Activated CD8-positive, alpha-beta T cell treated with anti-CD3 and anti-CD28 coated beads, Interleukin-2, amount 10 ng/mL, durations not matched to agents 7 days and 5 days (primary cell): ENCODE results near the gene ZSCAN23. TPM values are rescaled to one million over a fixed set of nuclear protein-coding genes. Genes with fewer than 3 reads are reported as not detected.
"Not testable (repeated sequence)": the region's sequence is repeated elsewhere in the genome, so short reads cannot be mapped to it uniquely, and the experiment has no call there.

ENCODE experiments used
- ATAC-seq: fragments of 150-1000 bp; cut with Tn5 transposase; one replicate; pipeline ENCODE4 v1.10.0; 2021; ENCODE audit warnings: moderate library complexity
- CTCF ChIA-PET: fragments of 350-600 bp; sonication (Branson Sonifier 250); formaldehyde crosslinking; loops from one replicate; lab custom pipeline; 2021; ENCODE audit warnings: antibody characterized with exemption; lab: Charles Lee
- POLR2A ChIA-PET: fragments of 350-600 bp; sonication (Branson Sonifier 250); formaldehyde crosslinking; loops from one replicate; lab custom pipeline; 2021; ENCODE audit warnings: antibody characterized with exemption; lab: Charles Lee
- DNase-seq: peaks from one replicate; pipeline ENCODE4 v3.0.0-alpha.2; 2020
- H3K27ac Mint-ChIP-seq: one replicate; pipeline ENCODE4 v1.8.0; 2021; ENCODE audit warnings: mild to moderate bottlenecking, mixed read lengths
- H3K27me3 Mint-ChIP-seq: one replicate; pipeline ENCODE4 v1.8.0; 2021; ENCODE audit warnings: low read depth, mixed read lengths
- H3K36me3 Mint-ChIP-seq: one replicate; pipeline ENCODE4 v1.8.0; 2021; ENCODE audit warnings: low read depth, mixed read lengths
- H3K4me1 Mint-ChIP-seq: one replicate; pipeline ENCODE4 v1.8.0; 2021; ENCODE audit warnings: low read depth, mixed read lengths
- H3K4me3 Mint-ChIP-seq: one replicate; pipeline ENCODE4 v1.8.0; 2021; ENCODE audit warnings: mild to moderate bottlenecking, mixed read lengths
- H3K9me3 Mint-ChIP-seq: one replicate; pipeline ENCODE4 v1.8.0; 2022; ENCODE audit warnings: mixed read lengths; ENCODE audit not compliant: insufficient read depth
- total RNA-seq, 2 experiments: library from RNA; stranded (reverse); gene quantifications; one replicate each; pipeline ENCODE4 v1.2.3, GENCODE V29; 2021

The ZSCAN23 gene
- total RNA-seq, 2 experiments from 2014 or later = 0.79 to 0.83 TPM

GRCh38 chr6:28474441-28475219 is 31.3 kb upstream of the ZSCAN23 start:
- POLR2A ChIA-PET = interaction anchor here (0.6 kb wide), 1 partner anchor 103 kb away, joined by 3 read pairs; no protein-coding TSS in a partner anchor
- ATAC-seq = peak; percentile 72
- Mint-ChIP-seq H3K27me3 (peaks cover 57% of the 10 kb centered on the region), H3K4me1 (peaks cover 17% of the 10 kb centered on the region), H3K9me3 (no peaks in the 10 kb centered on the region), H3K36me3 (no peaks in the 10 kb centered on the region), H3K27ac (no peak overlapping the region), H3K4me3 (peak overlapping the region; percentile 63)
- CTCF ChIA-PET = no interaction called here
- DNase-seq = peak; percentile 46

GRCh38 chr6:28469153-28469745 is 26.0 kb upstream of the ZSCAN23 start:
- CTCF ChIA-PET, POLR2A ChIA-PET, DNase-seq, H3K4me3 Mint-ChIP-seq, H3K27ac Mint-ChIP-seq, H3K36me3 Mint-ChIP-seq, H3K4me1 Mint-ChIP-seq, ATAC-seq: not testable (repeated sequence)
- H3K9me3 Mint-ChIP-seq = peaks cover 15% of the 10 kb centered on the region
- H3K27me3 Mint-ChIP-seq = peaks cover 47% of the 10 kb centered on the region

GRCh38 chr6:28468056-28468455 is 24.8 kb upstream of the ZSCAN23 start:
- ATAC-seq (no peak), DNase-seq (no peak)
- no peak overlapping the region for H3K4me3 Mint-ChIP-seq
- POLR2A ChIA-PET = no interaction called here
- H3K27me3 Mint-ChIP-seq = peaks cover 46% of the 10 kb centered on the region
- no peaks in the 10 kb centered on the region for H3K4me1 Mint-ChIP-seq
- no peak overlapping the region for H3K27ac Mint-ChIP-seq
- H3K9me3 Mint-ChIP-seq = peaks cover 15% of the 10 kb centered on the region
- CTCF ChIA-PET = no interaction called here
- no peaks in the 10 kb centered on the region for H3K36me3 Mint-ChIP-seq

GRCh38 chr6:28462401-28462800 is 19.1 kb upstream of the ZSCAN23 start:
- CTCF ChIA-PET = no interaction called here
- Mint-ChIP-seq H3K36me3 (no peaks in the 10 kb centered on the region), H3K4me1 (peaks cover 9% of the 10 kb centered on the region), H3K27ac (no peak overlapping the region), H3K4me3 (no peak overlapping the region), H3K27me3 (peaks cover 65% of the 10 kb centered on the region), H3K9me3 (peaks cover under 1% of the 10 kb centered on the region)
- POLR2A ChIA-PET = no interaction called here
- DNase-seq (peak; percentile 47), ATAC-seq (peak; percentile 58)

- ATAC-seq (no peak), DNase-seq (no peak)
- no peak overlapping the region for H3K4me3 Mint-ChIP-seq
- peaks cover 59% of the 10 kb centered on the region for H3K27me3 Mint-ChIP-seq
- H3K4me1 Mint-ChIP-seq = peaks cover 9% of the 10 kb centered on the region
- ChIA-PET CTCF (no interaction called here), POLR2A (no interaction called here)
- no peaks in the 10 kb centered on the region for H3K9me3 Mint-ChIP-seq
- no peak overlapping the region for H3K27ac Mint-ChIP-seq
- peaks cover 3% of the 10 kb centered on the region for H3K36me3 Mint-ChIP-seq
Observed at GRCh38 chr6:28458568-28458967, 15.3 kb upstream of the ZSCAN23 start.

- peaks cover 34% of the 10 kb centered on the region for H3K4me1 Mint-ChIP-seq
- H3K36me3 Mint-ChIP-seq = peaks cover 15% of the 10 kb centered on the region
- H3K27ac Mint-ChIP-seq = peak overlapping the region; percentile 23
- DNase-seq = peak; percentile 35
- CTCF ChIA-PET = interaction anchor here (1.2 to 2.3 kb wide), 3 partner anchors 13 to 94 kb away, joined by 3 to 5 read pairs (median 4); no protein-coding TSS in a partner anchor
- peak; percentile 79 for ATAC-seq
- no peak overlapping the region for H3K4me3 Mint-ChIP-seq
- peaks cover 10% of the 10 kb centered on the region for H3K27me3 Mint-ChIP-seq
- peaks cover 17% of the 10 kb centered on the region for H3K9me3 Mint-ChIP-seq
- POLR2A ChIA-PET = no interaction called here
Observed at GRCh38 chr6:28449056-28449455, 5.8 kb upstream of the ZSCAN23 start.

GRCh38 chr6:28447512-28447906 is 4.2 kb upstream of the ZSCAN23 start:
- CTCF ChIA-PET = interaction anchor here (1.9 to 2.3 kb wide), 2 partner anchors 91 to 95 kb away, joined by 4 to 5 read pairs; no protein-coding TSS in a partner anchor
- H3K27ac Mint-ChIP-seq, DNase-seq, ATAC-seq, POLR2A ChIA-PET, H3K27me3 Mint-ChIP-seq: not testable (repeated sequence)
- H3K9me3 Mint-ChIP-seq = peaks cover 21% of the 10 kb centered on the region
- H3K4me3 Mint-ChIP-seq = peak overlapping the region; percentile 67
- H3K36me3 Mint-ChIP-seq = peaks cover 27% of the 10 kb centered on the region
- peaks cover 50% of the 10 kb centered on the region for H3K4me1 Mint-ChIP-seq

GRCh38 chr6:28446818-28447511 is 3.7 kb upstream of the ZSCAN23 start:
- peaks cover 30% of the 10 kb centered on the region for H3K36me3 Mint-ChIP-seq

GRCh38 chr6:28444759-28445158 is 1.5 kb upstream of the ZSCAN23 start:
- not testable (repeated sequence) for H3K27me3 Mint-ChIP-seq, ATAC-seq, H3K4me3 Mint-ChIP-seq, DNase-seq
- ChIA-PET CTCF (interaction anchor here (1.0 to 1.5 kb wide), 2 partner anchors 46 to 98 kb away, joined by 3 read pairs; no protein-coding TSS in a partner anchor), POLR2A (interaction anchor here (1.2 kb wide), 1 partner anchor 19 kb away, joined by 3 read pairs; no protein-coding TSS in a partner anchor)
- H3K27ac Mint-ChIP-seq = peak overlapping the region; percentile 100
- peaks cover 54% of the 10 kb centered on the region for H3K4me1 Mint-ChIP-seq
- peaks cover 30% of the 10 kb centered on the region for H3K36me3 Mint-ChIP-seq
- H3K9me3 Mint-ChIP-seq = peaks cover 21% of the 10 kb centered on the region

More at GRCh38 chr6:28446818-28447511, 3.7 kb upstream of the ZSCAN23 start:
- CTCF ChIA-PET = interaction anchor here (2.3 kb wide), 1 partner anchor 96 kb away, joined by 4 read pairs; no protein-coding TSS in a partner anchor
- Mint-ChIP-seq H3K4me1 (peaks cover 54% of the 10 kb centered on the region), H3K27ac (peak overlapping the region; percentile 0), H3K27me3 (peaks cover 2% of the 10 kb centered on the region), H3K9me3 (peaks cover 21% of the 10 kb centered on the region), H3K4me3 (peak overlapping the region; percentile 67)
- DNase-seq (peak; percentile 32), ATAC-seq (no peak)
- POLR2A ChIA-PET = no interaction called here

GRCh38 chr6:28442586-28442985 is 705 bp downstream of the ZSCAN23 start:
- Mint-ChIP-seq H3K4me1 (peaks cover 41% of the 10 kb centered on the region), H3K9me3 (peaks cover 21% of the 10 kb centered on the region), H3K4me3 (peak overlapping the region; percentile 95), H3K36me3 (peaks cover 33% of the 10 kb centered on the region), H3K27me3 (peaks cover 2% of the 10 kb centered on the region), H3K27ac (peak overlapping the region; percentile 100)
- ATAC-seq (peak; percentile 5), DNase-seq (no peak)
- ChIA-PET POLR2A (interaction anchor here (0.8 to 1.2 kb wide), 4 partner anchors 8 to 549 kb away, joined by 3 to 7 read pairs (median 3); a partner anchor contains a TSS), CTCF (interaction anchor here (1.0 to 1.7 kb wide), 4 partner anchors 17 to 97 kb away, joined by 3 to 5 read pairs (median 4); no protein-coding TSS in a partner anchor)

- Mint-ChIP-seq H3K4me1 (no peaks in the 10 kb centered on the region), H3K27me3 (peaks cover 4% of the 10 kb centered on the region), H3K27ac (no peak overlapping the region), H3K36me3 (peaks cover 3% of the 10 kb centered on the region), H3K4me3 (no peak overlapping the region), H3K9me3 (no peaks in the 10 kb centered on the region)
- ChIA-PET POLR2A (no interaction called here), CTCF (interaction anchor here (1.1 kb wide), 1 partner anchor 13 kb away, joined by 3 read pairs; no protein-coding TSS in a partner anchor)
- DNase-seq = no peak
- no peak for ATAC-seq
Observed at GRCh38 chr6:28436404-28436803, 6.9 kb downstream of the ZSCAN23 start.
